ENCODE measurements around the gene MICAL3.

Gene MICAL3

GRCh38 chr22:17781319-17782031 is 242.9 kb downstream of the MICAL3 start:
- Mint-ChIP-seq H3K27ac (peak overlapping the region; percentile 56), H3K36me3 (no peaks in the 10 kb centered on the region), H3K9me3 (no peaks in the 10 kb centered on the region), H3K4me1 (peaks cover 52% of the 10 kb centered on the region), H3K27me3 (no peaks in the 10 kb centered on the region), H3K4me3 (peak overlapping the region; percentile 36)

GRCh38 chr22:17780741-17781318 is 243.5 kb downstream of the MICAL3 start:
- H3K4me3 Mint-ChIP-seq, result no peak overlapping the region
- H3K27me3 Mint-ChIP-seq, result no peaks in the 10 kb centered on the region
- no peaks in the 10 kb centered on the region for H3K36me3 Mint-ChIP-seq
- H3K9me3 Mint-ChIP-seq, result no peaks in the 10 kb centered on the region
- no peak overlapping the region for H3K27ac Mint-ChIP-seq
- peaks cover 58% of the 10 kb centered on the region for H3K4me1 Mint-ChIP-seq

GRCh38 chr22:17780116-17780740 is 244.1 kb downstream of the MICAL3 start:
- Mint-ChIP-seq H3K36me3 (no peaks in the 10 kb centered on the region), H3K9me3 (no peaks in the 10 kb centered on the region), H3K4me1 (peaks cover 64% of the 10 kb centered on the region), H3K27ac (no peak overlapping the region), H3K27me3 (no peaks in the 10 kb centered on the region), H3K4me3 (no peak overlapping the region)

- H3K4me3 Mint-ChIP-seq, result peak overlapping the region; percentile 16
- H3K4me1 Mint-ChIP-seq, result peaks cover 68% of the 10 kb centered on the region
- no peaks in the 10 kb centered on the region for H3K9me3 Mint-ChIP-seq
- H3K27ac Mint-ChIP-seq, result no peak overlapping the region
- no peaks in the 10 kb centered on the region for H3K27me3 Mint-ChIP-seq
- H3K36me3 Mint-ChIP-seq, result no peaks in the 10 kb centered on the region
Measured at GRCh38 chr22:17779286-17780115, 244.9 kb downstream of the MICAL3 start.

GRCh38 chr22:17778412-17778976 is 245.9 kb downstream of the MICAL3 start:
- H3K27ac Mint-ChIP-seq, result no peak overlapping the region
- H3K4me1 Mint-ChIP-seq, result peaks cover 69% of the 10 kb centered on the region
- no peaks in the 10 kb centered on the region for H3K9me3 Mint-ChIP-seq
- H3K4me3 Mint-ChIP-seq, result peak overlapping the region; percentile 88
- H3K27me3 Mint-ChIP-seq, result no peaks in the 10 kb centered on the region
- H3K36me3 Mint-ChIP-seq, result no peaks in the 10 kb centered on the region

- peak overlapping the region; percentile 88 for H3K4me3 Mint-ChIP-seq
- H3K9me3 Mint-ChIP-seq, result no peaks in the 10 kb centered on the region
- no peaks in the 10 kb centered on the region for H3K27me3 Mint-ChIP-seq
- H3K27ac Mint-ChIP-seq, result peak overlapping the region; percentile 95
- no peaks in the 10 kb centered on the region for H3K36me3 Mint-ChIP-seq
- H3K4me1 Mint-ChIP-seq, result peaks cover 77% of the 10 kb centered on the region
Measured at GRCh38 chr22:17777717-17778044, 246.7 kb downstream of the MICAL3 start.

GRCh38 chr22:17777005-17777716 is 247.2 kb downstream of the MICAL3 start:
- H3K36me3 Mint-ChIP-seq, result no peaks in the 10 kb centered on the region
- no peaks in the 10 kb centered on the region for H3K27me3 Mint-ChIP-seq
- peak overlapping the region; percentile 95 for H3K27ac Mint-ChIP-seq
- H3K4me1 Mint-ChIP-seq, result peaks cover 76% of the 10 kb centered on the region
- H3K4me3 Mint-ChIP-seq, result peak overlapping the region; percentile 88
- H3K9me3 Mint-ChIP-seq, result no peaks in the 10 kb centered on the region

- H3K27me3 Mint-ChIP-seq, result no peaks in the 10 kb centered on the region
- H3K4me1 Mint-ChIP-seq, result peaks cover 78% of the 10 kb centered on the region
- no peaks in the 10 kb centered on the region for H3K36me3 Mint-ChIP-seq
- H3K9me3 Mint-ChIP-seq, result no peaks in the 10 kb centered on the region
- H3K4me3 Mint-ChIP-seq, result peak overlapping the region; percentile 73
- H3K27ac Mint-ChIP-seq, result peak overlapping the region; percentile 61
Measured at GRCh38 chr22:17775781-17776465, 248.4 kb downstream of the MICAL3 start.

GRCh38 chr22:17774926-17775685 is 249.3 kb downstream of the MICAL3 start:
- Mint-ChIP-seq H3K4me1 (peaks cover 78% of the 10 kb centered on the region), H3K27me3 (no peaks in the 10 kb centered on the region), H3K9me3 (no peaks in the 10 kb centered on the region), H3K4me3 (peak overlapping the region; percentile 73), H3K27ac (peak overlapping the region; percentile 47), H3K36me3 (no peaks in the 10 kb centered on the region)

- Mint-ChIP-seq H3K4me1 (peaks cover 79% of the 10 kb centered on the region), H3K27me3 (no peaks in the 10 kb centered on the region), H3K4me3 (peak within 1 kb of the TSS; percentile 88), H3K9me3 (no peaks in the 10 kb centered on the region), H3K36me3 (no peaks in the 10 kb centered on the region), H3K27ac (peak within 1 kb of the TSS; percentile 83)
Measured at GRCh38 chr22:17774206-17774925, 250.0 kb downstream of the MICAL3 start, which contains the start of gene BID. Gene BID, minus strand, starts transcription at chr22:17774469. Its CDS starts 24,353 bp downstream, at chr22:17750116.

- Mint-ChIP-seq H3K36me3 (no peaks in the 10 kb centered on the region), H3K27ac (peak overlapping the region; percentile 83), H3K27me3 (no peaks in the 10 kb centered on the region), H3K4me3 (peak overlapping the region; percentile 88), H3K9me3 (no peaks in the 10 kb centered on the region), H3K4me1 (peaks cover 73% of the 10 kb centered on the region)
Measured at GRCh38 chr22:17773606-17774205, 250.7 kb downstream of the MICAL3 start.

- Mint-ChIP-seq H3K4me3 (peak overlapping the region; percentile 88), H3K27me3 (no peaks in the 10 kb centered on the region), H3K36me3 (no peaks in the 10 kb centered on the region), H3K9me3 (no peaks in the 10 kb centered on the region), H3K27ac (peak overlapping the region; percentile 12), H3K4me1 (peaks cover 71% of the 10 kb centered on the region)
Measured at GRCh38 chr22:17772958-17773605, 251.3 kb downstream of the MICAL3 start.
